ENCODE measurements around the gene LRRC59.
"Not testable (repeated sequence)": the region's sequence is repeated elsewhere in the genome, so short reads cannot be mapped to it uniquely, and the experiment has no call there.

Gene LRRC59

DNA sequence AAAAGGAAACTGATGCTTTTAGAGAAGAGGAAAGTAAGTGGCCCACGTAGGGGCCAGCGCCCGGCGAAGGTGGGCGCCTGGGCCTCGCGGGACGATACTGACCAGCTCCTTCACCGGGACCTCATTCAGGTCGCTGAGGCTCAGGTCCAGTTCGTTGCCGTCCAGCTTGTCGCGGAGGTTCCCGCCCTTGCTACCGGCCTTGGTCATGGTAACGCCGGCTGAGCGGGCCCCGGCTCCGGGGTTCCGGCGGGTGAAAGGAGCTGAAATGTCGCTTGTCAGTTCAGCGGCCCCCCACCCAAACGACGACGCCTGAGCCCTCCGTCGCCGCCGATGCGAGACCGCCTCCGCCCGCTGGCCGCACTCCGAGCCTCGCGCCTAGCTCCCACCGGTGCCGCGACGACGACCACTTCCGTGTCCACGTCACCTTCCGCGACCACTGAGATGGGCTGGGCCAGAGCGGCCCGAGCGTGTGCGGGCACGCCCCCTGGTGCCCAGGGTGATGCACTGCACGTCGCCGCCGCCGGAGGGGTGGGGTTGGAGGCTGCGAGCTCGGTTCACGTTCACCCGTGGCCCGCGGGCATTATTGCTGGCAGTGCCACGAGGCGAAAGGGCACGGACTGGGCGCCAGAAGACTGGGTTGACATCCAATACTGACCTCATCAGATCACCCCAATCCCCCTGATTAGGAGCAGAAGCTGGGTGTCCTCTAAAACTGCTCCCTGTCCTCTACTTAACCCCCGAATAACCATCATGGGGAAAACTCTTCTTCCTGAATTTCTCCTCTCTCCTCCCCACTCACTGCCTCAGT lies at the start of gene LRRC59:
Gene LRRC59 (minus strand): TSS at position 413 of the 808 bp plus-strand sequence. CDS start 206 bp downstream, at position 207.
- peak; percentile 89 for DNase-seq (ENCODE audit: low spot score)

DNA sequence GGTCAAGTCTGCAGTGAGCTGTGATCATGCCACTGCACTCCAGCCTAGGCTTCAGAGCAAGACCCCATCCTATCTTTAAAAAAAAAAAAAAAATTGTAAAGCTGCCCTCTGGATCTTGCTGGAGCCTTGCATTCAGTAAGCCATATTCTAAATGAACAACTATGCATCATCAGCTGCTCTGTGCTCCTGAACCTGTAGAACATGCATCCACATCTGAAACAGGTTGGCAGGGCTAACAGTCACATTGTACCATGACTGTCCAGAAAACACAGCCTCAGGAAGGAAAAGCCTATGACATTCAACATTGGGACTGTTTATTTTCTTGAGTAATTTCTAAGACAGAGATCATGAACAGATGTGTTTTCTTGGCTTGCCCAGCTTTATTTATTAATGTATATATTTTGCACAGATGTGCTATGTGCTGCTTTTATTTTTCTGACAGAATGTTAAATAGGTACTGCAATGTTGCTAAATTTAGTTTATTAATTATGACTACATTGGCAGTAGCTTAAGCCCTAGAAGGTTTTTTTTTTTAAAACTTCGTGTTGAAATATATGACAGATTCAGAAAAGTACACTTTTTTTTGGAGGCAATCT lies 48.5 kb upstream of the LRRC59 start:
- no peak for DNase-seq (ENCODE audit: low spot score)

DNA sequence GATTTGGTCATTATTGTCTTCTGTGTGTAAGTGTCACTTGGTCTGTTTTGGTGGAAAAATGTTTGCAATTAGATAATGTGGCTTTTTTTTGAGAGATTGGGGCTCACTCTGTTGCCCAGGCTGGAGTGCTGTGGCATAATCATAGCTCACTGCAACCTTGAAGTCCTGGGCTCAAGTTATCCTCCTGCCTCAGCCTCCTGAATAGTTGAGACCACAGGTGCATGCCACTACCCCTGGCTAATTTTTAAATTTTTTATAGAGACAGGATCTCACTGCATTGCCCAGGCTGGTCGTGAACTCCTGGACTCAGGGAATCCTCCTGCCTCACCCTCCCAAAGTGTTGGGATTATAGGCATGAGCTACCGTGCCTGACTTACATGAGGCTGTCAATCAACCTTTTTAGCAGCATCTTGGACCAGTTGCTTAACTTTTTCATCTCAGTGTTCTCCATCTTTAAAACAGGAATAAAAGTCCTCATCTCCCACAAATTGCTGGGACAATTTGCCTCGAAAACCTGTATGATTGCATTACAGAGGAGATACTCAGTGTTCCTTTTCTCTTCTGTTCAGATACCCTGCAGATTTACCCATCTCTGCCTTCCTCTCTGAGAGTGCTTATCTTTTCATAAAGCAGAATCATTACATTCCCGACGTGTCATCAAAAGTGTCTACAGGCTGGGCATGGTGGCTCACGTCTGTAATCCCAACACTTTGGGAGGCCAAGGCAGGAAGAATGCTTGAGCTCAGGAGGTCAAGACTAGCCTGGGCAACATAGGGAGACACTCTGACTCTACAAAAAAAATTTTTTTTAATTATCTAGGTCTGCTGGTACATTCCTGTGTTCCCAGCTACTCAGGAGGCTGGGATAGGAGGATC lies 47.8 kb upstream of the LRRC59 start:
- DNase-seq (ENCODE audit: low spot score) = no peak

DNA sequence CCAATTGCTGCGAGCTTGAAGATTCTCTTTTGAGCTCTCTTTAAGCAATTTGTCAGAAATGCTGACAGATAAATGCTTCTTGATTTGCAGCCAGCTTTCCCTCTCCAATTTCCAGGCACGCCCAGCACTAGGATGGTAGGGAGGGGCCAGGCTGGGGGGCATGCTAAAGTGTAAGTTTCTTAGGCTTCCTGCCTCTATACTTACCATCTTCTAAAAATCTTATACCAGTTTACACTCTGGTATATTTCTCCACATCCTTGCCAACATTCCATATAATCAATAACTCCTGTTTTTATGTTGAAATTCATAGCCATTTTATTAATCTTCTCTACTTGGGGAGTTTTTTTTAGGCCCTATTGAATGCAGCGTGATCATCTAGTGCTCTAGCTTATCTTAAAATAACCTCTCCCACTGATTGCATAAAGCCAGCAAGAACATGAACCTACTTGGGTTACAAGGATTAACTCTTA lies 46.2 kb upstream of the LRRC59 start:
- DNase-seq (ENCODE audit: low spot score) = no peak

DNA sequence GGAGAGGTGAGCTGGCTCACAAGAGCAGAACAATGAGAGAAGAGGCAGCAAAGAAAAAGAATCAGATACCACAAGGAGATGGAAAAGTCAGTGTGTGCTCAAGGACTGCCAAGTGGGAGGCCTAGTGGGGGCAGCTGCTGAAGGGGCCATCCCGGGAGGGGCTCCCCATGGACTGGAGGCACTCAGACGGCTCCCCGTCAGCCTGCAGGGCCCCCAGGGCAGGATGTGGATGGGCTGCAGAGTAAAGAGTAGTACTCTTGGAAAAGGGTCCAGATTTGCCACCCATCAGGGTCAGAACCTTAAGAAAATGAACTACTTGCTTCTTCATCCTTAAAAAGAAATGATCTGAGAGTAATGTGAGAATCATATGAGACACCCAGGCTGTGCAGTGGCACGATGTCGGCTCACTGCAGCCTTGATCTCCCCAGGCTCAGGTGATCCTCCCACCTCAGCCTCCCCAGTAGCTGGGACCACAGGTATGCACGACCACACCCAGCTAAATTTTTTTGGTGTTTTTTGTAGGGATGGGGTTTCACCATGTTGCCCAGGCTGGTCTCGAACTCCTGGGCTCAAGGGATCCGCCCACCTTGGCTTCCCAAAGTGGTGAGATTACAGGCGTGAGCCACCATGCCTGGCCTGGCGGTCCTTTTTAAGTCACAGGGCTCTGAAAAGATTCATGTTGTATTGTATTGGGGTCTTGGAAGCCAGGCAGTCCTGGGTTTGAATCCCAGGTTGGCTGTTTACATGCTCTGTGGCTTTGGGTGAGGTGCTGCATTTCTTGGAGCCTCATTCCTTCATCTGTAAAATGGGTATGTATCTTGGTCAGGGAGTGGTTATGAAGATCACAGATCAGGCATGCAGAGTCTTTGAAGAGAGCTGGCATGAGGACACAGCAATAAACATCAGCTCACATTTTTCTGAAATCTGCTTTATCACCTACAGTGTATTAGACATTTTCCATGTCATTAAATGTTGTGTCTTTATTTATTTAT lies 43.8 kb upstream of the LRRC59 start:
- no peak for DNase-seq (ENCODE audit: low spot score)

DNA sequence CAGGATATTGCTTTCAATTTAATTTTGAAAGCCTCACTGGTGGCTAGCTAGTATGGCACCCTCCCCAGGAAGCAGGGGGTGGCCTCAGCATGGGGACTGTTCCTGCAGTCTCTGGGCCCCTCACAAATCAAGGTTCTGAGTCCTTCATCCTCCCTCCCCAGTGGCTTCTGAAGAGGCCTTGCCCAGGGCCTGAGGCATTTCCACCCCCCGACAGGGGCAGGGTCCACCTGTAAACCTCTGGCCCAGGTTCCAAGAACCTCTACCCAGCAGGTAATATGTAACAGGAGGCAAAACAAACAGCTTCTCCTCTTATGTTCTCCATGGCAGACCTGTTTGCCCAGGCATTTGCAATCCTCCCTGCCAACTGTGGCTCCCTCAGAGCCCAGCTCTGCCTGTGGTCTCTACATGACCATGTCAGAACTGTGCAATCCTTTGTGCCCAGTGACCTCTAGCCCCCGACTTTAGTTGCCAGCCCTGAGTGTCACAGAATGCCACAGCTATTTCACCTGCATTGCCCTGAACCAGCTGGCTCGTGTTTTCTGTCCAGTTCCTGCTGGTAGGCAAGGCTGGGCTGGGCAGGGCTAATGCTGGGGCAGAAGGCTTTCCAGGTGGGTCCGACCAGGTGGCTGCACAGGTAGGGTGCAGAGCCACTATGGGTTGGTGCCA lies 43.0 kb upstream of the LRRC59 start:
- no peak for DNase-seq (ENCODE audit: low spot score)

DNA sequence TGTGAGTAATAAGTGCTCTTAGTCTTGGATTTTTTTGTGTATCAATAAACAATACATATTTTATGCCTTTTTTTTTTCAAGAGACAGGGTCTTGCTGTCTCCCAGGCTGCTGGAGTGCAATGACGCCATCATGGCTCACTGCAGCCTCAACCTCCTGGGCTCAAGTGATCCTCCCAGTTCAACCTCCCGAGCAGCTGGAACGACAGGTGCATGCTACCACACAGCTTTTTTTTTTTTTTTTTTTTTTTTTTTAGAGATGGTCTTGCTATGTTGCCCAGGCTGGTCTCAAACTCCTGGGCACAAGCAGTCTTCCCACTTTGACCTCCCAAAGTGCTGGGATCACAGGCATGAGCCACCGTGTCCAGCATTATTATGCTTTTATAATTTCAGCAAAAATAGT lies 41.7 kb upstream of the LRRC59 start:
- DNase-seq (ENCODE audit: low spot score) = no peak

DNA sequence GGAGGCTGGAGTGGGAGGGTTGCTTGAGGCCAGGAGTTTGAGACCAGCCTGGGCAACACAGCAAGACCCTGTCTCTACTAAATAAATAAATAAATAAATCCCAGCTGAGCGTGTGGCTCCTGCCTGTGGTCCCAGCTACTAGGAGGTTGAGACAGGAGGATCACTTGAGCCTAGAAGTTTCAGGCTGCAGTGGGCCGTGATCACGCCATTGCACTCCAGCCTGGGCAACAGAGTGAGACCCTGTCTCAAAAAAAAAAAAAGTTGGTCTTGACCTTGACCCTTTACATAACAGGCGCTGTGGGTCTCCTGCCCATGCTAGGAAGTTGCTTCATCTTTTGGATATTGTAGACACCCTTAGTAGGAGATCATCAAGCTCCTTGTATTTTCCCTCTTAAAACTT lies 40.1 kb upstream of the LRRC59 start:
- no peak for DNase-seq (ENCODE audit: low spot score)

DNA sequence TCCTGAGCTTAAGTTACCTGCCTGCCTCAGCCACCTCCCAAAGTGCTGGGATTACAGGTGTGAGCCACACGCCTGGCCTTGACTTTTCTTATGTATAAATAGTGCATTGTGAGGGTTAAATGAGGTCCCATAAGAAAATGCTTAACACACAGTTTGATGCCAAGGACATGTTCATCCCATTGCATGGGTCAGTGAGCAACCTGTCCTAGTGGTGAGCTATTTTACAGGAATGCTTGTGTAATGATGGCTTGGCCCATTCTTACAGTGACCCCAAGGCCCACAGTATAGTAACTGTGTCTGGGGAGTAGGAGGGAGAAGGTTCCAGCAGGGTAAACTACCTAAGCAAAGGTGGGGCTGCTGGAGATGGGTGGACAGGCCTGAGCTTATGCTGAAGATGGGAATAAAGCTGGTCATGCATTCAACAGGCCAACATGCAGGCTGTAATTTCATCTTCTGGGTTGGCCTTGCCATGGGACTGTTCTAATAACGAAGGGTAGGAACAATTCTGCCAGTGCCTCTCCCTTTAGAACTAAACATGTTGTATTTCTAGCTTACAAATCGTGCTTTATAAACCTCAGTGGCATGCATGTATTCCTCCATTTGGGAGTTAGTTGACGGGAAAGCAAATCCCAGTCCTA lies 34.9 kb upstream of the LRRC59 start:
- no peak for DNase-seq (ENCODE audit: low spot score)

DNA sequence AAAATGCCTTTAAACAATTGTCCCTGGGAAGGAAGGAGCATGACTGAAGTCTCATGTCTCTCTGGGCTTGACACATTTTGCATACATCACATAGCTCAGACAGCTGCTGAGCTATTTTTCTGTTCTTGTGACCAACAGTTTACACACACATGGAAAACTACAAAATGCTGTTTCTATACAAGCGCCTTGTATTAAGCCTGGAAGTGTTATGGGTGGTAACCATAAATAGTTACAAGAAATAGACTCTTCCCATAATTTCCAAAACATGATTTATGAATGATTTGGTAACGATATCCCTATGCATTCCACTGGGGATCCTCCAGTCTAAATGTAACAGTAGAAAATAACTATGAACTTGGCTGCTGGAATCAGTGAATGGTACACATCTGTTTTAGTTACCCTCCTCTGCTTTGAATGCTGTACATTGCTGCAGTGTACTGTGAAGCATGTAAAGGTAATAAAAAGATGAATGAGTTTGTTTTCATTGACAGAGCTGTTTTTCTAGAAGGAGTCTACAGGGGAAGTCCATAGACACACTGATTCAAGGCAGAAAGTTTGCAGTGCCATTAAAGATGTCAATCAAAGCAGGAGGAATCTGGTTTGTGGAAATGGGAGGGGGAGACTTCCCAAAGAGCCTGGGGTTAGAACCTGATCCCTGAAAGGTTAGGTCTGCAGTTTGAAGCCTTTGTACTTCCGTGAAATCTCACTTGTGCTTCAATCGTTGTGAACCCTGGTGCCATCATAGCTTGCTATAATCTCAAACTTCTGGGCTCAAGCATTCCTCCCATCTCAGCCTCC lies 33.7 kb upstream of the LRRC59 start:
- no peak for DNase-seq (ENCODE audit: low spot score)

DNA sequence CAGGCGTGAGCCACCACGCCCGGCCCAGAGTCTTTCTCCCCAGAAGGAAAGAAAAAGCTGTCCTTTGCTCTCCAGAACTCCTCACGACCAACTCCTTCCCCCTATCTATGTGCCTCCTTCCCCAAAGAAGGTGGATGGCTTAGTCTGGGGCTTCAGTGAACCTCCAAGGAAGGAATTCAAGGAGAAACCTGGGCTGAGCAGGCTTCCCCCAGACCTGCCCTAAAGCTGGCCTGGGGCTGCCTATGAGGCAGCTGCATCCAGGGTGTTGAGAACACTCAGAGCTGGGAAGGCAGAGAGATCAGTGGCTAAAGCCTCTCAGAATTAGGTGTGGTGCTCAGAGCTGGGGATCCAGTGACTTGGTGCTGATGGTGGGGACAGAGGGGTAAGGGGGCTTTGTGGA lies 32.5 kb upstream of the LRRC59 start:
- DNase-seq (ENCODE audit: low spot score) = no peak

DNA sequence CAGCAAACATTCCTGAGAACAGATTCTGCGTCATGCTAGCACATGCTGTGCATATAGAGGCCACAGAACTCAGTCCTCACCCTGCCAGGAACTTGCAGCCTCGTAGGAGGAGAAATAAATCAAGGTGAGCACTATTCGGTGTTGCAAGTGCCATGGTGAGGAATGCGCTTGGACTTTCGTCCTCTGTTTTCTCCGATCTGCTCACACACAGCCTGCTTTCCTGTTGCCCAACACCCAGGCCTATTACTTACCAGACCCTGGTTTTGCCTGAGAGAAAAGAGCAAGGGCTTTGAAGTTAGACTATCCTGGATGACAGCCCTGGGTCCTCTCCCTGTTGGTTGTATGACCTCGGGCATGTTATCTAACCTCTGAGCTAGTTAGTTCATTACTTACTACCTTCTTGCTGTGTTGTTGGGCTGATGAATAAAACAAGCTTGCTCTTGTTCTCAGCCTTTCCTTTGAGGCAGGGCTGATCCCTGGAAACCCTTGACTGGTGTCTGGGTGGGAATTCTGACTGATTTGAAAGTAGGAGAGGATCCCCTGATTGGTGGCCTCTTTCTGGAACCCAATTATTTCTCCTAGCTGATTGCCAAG lies 31.6 kb upstream of the LRRC59 start:
- no peak for DNase-seq (ENCODE audit: low spot score)

DNA sequence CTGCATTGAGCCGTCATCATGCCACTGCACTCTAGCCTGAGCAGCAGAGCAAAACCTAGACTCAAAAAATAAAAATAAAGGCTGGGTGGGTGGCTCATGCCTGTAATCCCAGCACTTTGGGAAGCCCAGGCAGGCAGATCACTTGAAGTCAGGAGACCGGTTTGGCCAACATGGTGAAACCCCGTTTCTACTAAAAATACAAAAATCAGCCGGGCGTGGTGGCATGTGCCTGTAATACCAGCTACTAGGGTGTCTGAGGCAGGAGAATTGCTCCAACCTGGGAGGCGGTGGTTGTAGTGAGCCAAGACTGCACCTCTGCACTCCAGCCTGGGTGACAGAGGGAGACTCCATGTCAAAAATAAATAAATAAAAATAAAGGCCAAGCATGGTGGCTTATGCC lies 30.8 kb upstream of the LRRC59 start:
- DNase-seq (ENCODE audit: low spot score) = not testable (repeated sequence)

DNA sequence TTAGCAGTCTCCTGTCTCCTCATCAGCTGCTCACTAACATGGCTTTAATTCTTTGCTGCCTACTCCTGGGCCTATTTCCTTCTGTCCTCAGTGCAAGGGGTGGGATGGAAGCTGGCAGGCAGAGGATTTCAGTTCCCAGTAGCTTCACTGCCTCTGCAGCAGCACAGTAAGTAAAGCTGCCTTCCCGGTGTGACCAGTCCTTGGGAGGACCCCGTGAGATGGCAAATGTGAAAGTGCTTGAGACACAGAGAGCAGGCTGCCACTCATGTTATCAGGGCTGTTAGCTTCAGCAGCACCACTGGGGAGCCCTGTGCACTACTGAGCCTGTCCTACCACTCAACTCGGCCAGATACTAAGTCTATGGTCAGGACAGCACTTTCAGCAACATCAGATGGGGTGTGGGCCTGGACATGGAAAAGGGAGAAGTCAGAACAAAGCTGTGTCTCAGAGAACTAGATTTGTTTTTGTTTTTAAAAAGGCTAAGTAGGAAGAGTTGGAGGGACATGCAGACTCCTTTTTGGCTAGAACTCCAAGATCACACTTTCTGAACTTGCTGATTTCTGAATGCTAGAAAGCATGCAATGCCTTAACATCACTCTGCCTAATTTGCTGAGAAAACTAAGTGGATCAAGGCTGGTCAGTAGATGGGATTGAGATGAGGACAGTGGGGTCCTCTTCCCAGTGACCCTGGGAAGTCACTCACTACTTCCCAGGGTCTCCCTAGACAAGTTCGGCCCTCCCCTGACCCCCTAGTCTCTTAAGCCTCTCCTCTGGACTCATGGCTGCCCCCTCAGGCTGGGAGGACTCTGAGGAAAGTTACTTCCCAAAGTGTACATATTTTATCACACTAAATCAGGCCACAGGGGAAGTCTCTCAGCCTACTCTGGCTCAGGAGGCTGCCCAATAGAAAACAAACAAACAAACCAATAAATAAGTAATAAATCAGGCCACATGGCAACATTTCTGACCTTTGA lies 29.8 kb upstream of the LRRC59 start:
- DNase-seq (ENCODE audit: low spot score) = peak; percentile 14

DNA sequence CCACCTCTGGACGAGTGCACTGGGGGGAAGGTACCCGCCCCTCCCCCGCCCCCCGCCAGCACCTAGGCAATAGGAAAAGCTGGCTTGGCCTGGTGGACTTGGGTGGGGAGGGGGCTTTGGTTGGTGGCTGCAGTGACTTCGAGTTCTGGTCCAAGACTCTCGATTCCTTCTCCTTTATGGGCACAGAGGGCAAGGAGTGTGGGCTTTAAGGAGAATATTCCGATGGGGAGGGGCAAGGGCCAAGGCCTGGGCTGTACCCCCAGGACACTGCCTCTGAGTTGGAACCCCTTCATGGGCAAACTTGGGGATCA lies 29.1 kb upstream of the LRRC59 start:
- DNase-seq (ENCODE audit: low spot score) = no peak

DNA sequence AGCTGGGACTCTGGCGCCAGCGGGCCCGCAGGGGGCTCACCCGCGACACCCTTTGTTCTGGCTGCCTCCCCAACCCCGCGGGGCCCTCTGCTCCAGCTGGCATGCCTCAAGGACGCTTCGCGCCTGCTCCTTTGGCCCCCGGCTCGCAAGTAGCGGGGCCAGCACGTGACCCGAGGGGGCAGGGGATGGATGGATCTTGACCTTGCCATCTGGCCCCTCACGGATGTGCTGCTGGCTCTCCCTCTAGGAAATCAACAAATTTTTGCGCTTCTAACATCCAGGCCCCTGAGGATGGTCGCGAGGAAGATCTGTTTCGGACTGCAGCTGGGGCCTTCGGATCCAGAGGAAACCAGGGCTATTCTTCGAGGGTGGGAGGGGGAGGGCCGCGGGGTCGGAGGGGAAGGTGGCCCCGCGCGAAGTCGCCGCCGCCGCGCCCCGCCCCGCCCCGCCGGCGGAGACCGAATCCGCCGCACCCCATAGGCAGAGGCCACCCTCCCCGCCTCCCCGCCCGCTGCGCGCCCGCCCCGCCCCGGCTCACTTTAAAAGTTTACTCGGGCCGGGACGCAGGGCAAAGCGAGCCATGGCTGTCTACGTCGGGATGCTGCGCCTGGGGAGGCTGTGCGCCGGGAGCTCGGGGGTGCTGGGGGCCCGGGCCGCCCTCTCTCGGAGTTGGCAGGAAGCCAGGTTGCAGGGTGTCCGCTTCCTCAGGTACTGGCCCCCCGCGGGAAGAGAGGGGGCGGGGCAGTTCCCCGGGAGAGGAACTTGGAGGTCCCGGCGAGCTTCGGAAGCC lies 28.6 kb upstream of the LRRC59 start, which contains the start of gene ACSF2:
Gene ACSF2 (plus strand): TSS at position 537 of the 790 bp plus-strand sequence. CDS start 44 bp downstream, at position 581.
- peak; percentile 67 for DNase-seq (ENCODE audit: low spot score)
